ENCODE results near the gene TBC1D8.

Gene TBC1D8

DNA sequence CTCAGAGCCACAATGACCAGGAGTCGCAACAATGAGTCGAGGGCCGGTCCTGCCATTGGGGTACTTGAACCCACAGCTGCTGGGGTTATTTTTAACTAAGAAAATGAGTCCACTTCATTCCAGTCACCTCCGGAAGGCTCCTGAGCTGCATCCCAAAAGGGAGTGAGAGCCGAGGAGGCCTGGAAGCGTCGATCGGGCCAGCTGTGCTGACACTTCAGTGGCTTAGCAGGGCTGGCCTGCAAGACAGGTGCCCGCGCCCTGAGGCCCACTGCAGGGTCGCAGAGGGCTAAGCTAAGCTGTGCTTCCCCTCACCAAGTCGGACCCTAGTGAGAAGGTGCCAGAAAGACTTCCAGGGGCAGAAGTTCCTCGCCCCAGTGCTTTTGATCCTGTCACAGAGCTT is 21.1 kb downstream of the TBC1D8 start:
- in situ Hi-C loops (cut with HindIII; ENCODE audit: low sequenced_read_pairs): no loop called here
- DNase-seq (ENCODE audit: low read depth, low spot score): no peak
- H3K4me3 ChIP-seq (ENCODE audit: low read depth, low read length): no peak overlapping the region
- TF ChIP-seq, protein P1, sequence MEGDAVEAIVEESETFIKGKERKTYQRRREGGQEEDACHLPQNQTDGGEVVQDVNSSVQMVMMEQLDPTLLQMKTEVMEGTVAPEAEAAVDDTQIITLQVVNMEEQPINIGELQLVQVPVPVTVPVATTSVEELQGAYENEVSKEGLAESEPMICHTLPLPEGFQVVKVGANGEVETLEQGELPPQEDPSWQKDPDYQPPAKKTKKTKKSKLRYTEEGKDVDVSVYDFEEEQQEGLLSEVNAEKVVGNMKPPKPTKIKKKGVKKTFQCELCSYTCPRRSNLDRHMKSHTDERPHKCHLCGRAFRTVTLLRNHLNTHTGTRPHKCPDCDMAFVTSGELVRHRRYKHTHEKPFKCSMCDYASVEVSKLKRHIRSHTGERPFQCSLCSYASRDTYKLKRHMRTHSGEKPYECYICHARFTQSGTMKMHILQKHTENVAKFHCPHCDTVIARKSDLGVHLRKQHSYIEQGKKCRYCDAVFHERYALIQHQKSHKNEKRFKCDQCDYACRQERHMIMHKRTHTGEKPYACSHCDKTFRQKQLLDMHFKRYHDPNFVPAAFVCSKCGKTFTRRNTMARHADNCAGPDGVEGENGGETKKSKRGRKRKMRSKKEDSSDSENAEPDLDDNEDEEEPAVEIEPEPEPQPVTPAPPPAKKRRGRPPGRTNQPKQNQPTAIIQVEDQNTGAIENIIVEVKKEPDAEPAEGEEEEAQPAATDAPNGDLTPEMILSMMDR (IDR thresholded peaks at IDR 0.05; ENCODE audit: low read depth, low read length): no peak

DNA sequence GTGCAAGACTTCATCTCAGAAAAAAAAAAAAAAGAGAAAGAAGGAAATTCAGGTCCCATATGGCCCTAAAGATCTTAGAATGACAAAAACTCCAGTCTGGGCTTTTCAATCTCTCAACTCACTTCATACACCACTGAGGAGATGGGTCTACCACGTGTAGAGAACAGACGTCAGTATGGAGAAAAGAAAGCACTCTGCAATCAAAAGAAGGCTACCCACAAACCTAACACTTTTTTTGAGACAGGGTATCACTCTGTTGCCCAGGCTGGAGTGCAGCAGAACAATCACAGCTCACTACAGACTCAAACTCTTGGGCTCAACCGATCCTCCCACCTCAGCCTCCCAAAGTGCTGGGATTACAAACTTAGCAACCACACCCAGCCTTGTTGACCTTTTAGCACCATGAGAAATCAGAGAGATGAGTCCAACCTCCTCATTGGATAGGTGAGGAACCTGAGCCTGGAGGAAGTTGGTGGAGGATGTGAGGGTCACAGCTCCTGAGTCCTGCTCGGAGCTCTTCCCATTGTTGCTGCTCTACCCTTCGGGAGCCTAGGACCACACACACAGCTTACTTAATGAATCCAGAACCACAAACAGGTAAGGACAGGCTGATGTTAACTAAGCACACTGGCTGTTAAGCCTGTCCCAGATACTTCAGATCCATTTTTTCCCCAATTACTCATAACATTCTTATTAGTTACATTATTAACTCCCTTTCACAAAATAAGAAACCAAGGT is 23.7 kb downstream of the TBC1D8 start:
- no peak overlapping the region for H3K4me3 ChIP-seq (ENCODE audit: low read depth, low read length)
- no peak for DNase-seq (ENCODE audit: low read depth, low spot score)
- in situ Hi-C loops (cut with HindIII; ENCODE audit: low sequenced_read_pairs): no loop called here
- TF ChIP-seq, protein P1 (IDR thresholded peaks at IDR 0.05; ENCODE audit: low read depth, low read length): no peak

DNA sequence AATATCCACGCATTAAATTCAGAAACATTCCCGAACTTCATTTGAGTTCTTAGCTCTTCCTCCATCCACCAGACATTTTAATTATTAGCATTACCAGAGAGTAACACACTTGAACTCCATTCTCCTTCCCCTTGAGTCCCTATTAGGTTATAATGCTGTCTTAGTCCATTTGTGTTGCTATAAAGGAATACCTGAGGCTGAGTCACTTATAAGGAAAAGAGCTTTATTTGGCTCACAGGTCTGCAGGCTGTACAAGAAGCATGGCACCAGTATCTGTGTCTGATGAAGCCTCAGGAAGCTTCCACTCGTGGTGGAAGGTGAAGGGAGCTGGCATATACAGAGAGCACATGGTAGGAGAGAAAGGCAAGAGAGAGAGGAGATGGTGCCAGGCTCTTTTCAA is 25.4 kb downstream of the TBC1D8 start:
- H3K4me3 ChIP-seq (ENCODE audit: low read depth, low read length): no peak overlapping the region
- TF ChIP-seq, protein P1 (IDR thresholded peaks at IDR 0.05; ENCODE audit: low read depth, low read length): no peak
- DNase-seq (ENCODE audit: low read depth, low spot score): no peak
- in situ Hi-C loops (cut with HindIII; ENCODE audit: low sequenced_read_pairs): no loop called here

DNA sequence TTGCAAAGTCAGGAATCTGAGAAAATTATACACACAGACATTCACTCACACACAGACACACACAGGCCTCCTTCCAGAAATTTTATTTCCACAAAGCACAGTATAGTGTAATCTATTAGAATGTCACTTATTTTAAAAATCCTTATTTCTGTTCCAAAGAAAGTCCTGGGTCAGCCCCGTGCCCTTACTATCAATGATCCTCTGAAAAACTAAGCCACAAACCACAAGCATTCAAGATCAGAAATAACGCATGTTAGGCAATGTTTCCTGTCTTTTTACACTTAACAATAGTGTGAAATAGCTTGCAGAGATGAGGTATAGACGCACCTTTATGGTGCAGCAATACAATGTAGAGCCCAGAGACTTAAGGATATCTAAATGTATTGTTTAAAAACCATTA is 25.8 kb downstream of the TBC1D8 start:
- in situ Hi-C loops (cut with HindIII; ENCODE audit: low sequenced_read_pairs): no loop called here
- TF ChIP-seq, protein P1 (IDR thresholded peaks at IDR 0.05; ENCODE audit: low read depth, low read length): no peak
- DNase-seq (ENCODE audit: low read depth, low spot score): no peak
- no peak overlapping the region for H3K4me3 ChIP-seq (ENCODE audit: low read depth, low read length)

DNA sequence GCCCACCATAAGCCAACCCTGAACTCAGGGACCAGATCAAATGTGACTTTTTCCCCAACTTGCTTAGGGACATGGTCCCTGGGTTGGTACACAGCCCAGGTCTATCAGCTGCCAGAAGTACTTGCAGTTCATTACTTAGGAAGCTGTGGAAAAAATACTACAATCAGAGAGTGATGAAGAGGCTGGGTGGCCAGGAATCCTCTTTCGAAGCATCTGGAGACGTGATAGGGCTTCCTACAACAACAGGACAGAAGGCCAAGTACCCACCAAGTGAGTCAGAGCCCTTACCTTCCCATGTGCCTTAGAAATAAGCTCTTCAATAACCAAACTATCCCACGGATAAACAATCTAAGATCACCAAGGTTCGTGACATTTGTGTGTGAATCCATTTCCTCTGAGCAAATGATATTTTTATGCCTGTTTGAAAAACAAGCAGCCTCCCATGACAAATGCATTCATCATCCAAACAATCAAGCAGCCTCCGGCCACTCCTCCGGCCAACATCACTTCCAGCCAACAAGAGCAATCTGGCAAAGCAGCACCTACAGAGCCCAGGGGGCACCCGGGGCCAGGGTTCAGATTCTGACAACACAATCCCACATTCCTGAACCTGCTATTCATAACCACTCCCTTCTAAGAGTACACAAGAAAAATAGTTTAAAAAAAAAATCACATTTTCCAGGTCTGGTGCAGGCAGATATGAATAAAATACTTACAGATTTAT is 26.4 kb downstream of the TBC1D8 start:
- peak; percentile 66 for DNase-seq (ENCODE audit: low read depth, low spot score)
- no peak overlapping the region for H3K4me3 ChIP-seq (ENCODE audit: low read depth, low read length)
- in situ Hi-C loops (cut with HindIII; ENCODE audit: low sequenced_read_pairs): no loop called here
- TF ChIP-seq, protein P1 (IDR thresholded peaks at IDR 0.05; ENCODE audit: low read depth, low read length): no peak

DNA sequence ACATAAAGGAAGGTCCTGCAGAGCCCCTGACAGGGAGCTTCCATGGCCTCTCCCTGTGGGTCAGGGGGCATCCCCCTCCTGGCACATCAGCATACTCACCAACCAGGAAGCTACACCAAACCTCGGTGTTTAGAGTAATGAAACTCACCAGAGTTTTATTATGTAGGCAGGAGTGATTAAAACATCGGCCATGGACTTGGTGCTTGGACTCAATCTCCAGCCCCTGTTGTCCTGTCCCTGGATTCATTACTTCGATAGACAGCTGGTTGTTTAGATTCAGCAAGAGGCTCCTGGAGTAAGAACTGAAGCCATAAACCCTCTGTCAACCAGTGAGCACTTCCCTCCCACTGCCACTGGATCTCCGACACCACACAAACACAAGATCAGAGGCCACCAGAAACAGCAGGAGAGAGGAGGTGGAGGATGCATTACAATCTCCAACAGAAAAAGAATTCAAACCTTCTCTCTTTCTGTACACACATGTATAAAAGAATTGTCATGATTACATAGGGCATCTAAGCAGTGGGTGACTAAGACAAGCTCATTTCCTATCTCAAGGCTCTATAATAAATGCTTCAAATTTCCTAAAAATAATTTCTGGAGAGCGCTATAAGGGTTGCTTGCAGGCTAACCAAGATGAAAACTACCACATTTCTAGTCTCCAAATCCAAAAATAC is 27.2 kb downstream of the TBC1D8 start:
- no peak overlapping the region for H3K4me3 ChIP-seq (ENCODE audit: low read depth, low read length)
- TF ChIP-seq, protein P1 (IDR thresholded peaks at IDR 0.05; ENCODE audit: low read depth, low read length): no peak
- in situ Hi-C loops (cut with HindIII; ENCODE audit: low sequenced_read_pairs): no loop called here
- DNase-seq (ENCODE audit: low read depth, low spot score): peak; percentile 33

All from astrocyte of the spinal cord (primary cell).